ENCODE measurements around the gene SPHK2. TPM values are rescaled to one million over a fixed set of nuclear protein-coding genes. Genes with fewer than 3 reads are reported as not detected.

SPHK2 gene
- total and polyA plus RNA-seq, 9 donors = 2.9 to 37.2 (median 25.4) TPM

GRCh38 chr19:48632692-48633147 lies 13.4 kb downstream of the SPHK2 start:
- intact Hi-C loops (cut with DNase I) = no loop called here

DNA sequence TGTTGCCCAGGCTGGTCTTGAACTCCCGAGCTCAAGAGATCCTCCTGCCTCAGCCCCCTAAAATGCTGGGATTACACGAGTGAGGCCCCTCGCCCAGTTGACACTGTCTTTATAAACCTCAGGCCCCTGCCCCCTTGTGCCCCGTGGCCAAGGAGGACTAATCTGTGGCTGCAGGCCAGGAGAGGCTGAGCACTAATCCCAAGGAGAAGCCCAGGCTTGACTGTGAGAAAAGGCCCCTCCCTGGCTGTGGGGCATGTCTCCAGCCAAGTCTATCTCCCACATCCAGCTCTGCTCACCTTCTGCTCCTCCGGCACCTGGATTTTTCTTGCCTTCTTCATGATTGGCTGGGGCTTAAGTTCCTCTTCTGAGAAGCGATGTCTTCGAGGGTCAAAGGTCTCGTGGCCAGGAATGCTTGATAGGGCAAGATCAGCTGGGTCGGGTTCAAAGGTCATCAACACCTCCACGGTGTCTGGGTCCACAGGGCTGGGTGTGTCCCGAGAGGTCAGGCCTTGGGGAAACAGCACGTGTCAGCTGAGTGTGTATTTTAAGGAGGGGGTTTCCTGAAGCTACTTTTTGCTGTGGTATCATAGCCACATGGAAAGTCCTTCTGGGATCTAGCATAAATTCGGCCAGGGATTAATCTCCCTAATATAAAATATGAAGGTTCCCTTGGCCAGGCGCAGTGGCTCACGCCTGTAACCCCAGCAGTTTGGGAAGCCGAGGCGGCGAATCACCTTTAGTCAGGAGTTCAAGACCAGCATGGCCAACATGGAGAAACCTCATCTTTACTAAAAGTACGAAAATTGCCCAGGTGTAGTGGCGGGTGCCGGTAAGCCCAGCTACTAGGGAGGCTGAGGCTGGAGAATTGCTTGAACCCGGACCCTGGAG lies 14.1 kb downstream of the SPHK2 start:
- no peaks in the 10 kb centered on the region for H3K36me3 ChIP-seq
- H3K4me1 ChIP-seq (ENCODE audit: insufficient read depth) = peaks cover 21% of the 10 kb centered on the region
- WGBS, 3 donors = 45 to 59% (median 50%) methylated on average over 22 of the region's 22 CpGs
- no peaks in the 10 kb centered on the region for H3K9me3 ChIP-seq
- peak in 2 of 5 donors; percentile 67 to 68 for DNase-seq
- H3K27ac ChIP-seq = peak overlapping the region; percentile 65 to 80
- no peak for TF ChIP-seq POLR2A (IDR thresholded peaks at IDR 0.05)
- TF ChIP-seq EP300 (IDR thresholded peaks at IDR 0.05) = no peak
- TF ChIP-seq, protein P1, sequence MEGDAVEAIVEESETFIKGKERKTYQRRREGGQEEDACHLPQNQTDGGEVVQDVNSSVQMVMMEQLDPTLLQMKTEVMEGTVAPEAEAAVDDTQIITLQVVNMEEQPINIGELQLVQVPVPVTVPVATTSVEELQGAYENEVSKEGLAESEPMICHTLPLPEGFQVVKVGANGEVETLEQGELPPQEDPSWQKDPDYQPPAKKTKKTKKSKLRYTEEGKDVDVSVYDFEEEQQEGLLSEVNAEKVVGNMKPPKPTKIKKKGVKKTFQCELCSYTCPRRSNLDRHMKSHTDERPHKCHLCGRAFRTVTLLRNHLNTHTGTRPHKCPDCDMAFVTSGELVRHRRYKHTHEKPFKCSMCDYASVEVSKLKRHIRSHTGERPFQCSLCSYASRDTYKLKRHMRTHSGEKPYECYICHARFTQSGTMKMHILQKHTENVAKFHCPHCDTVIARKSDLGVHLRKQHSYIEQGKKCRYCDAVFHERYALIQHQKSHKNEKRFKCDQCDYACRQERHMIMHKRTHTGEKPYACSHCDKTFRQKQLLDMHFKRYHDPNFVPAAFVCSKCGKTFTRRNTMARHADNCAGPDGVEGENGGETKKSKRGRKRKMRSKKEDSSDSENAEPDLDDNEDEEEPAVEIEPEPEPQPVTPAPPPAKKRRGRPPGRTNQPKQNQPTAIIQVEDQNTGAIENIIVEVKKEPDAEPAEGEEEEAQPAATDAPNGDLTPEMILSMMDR (IDR thresholded peaks at IDR 0.05) = no peak
- no peak overlapping the region for H3K4me3 ChIP-seq
- H3K27me3 ChIP-seq = no peaks in the 10 kb centered on the region
- intact Hi-C loops (cut with DNase I) = no loop called here

More at GRCh38 chr19:48632692-48633147, 13.4 kb downstream of the SPHK2 start:
- peak in 1 of 5 donors; percentile 20 for DNase-seq
- Histone ChIP-seq H3K36me3 (no peaks in the 10 kb centered on the region), H3K4me3 (no peak overlapping the region), H3K27ac (peak overlapping the region; percentile 65 to 80), H3K27me3 (no peaks in the 10 kb centered on the region), H3K9me3 (no peaks in the 10 kb centered on the region), H3K4me1 (ENCODE audit: insufficient read depth) (peaks cover 20% of the 10 kb centered on the region)
- TF ChIP-seq POLR2A (IDR thresholded peaks at IDR 0.05) = no peak
- TF ChIP-seq, protein P1 (IDR thresholded peaks at IDR 0.05) = no peak
- no peak for TF ChIP-seq EP300 (IDR thresholded peaks at IDR 0.05)

- Histone ChIP-seq H3K9me3 (no peaks in the 10 kb centered on the region), H3K27me3 (no peaks in the 10 kb centered on the region), H3K4me3 (peak overlapping the region; percentile 26), H3K27ac (peak overlapping the region; percentile 65 to 80), H3K4me1 (ENCODE audit: insufficient read depth) (peaks cover 25% of the 10 kb centered on the region), H3K36me3 (no peaks in the 10 kb centered on the region)
- TF ChIP-seq POLR2A (IDR thresholded peaks at IDR 0.05) = no peak
- TF ChIP-seq, protein P1 (IDR thresholded peaks at IDR 0.05) = no peak
- no peak for TF ChIP-seq EP300 (IDR thresholded peaks at IDR 0.05)
- DNase-seq = no peak
- intact Hi-C loops (cut with DNase I) = no loop called here
- 13 to 21% (median 19%) methylated on average over 7 of the region's 7 CpGs for WGBS, 3 donors
Measured at GRCh38 chr19:48634036-48634342, 14.7 kb downstream of the SPHK2 start.

- TF ChIP-seq, protein P1 (IDR thresholded peaks at IDR 0.05) = no peak
- TF ChIP-seq POLR2A (IDR thresholded peaks at IDR 0.05) (peak; percentile 77), EP300 (IDR thresholded peaks at IDR 0.05) (peak; percentile 27)
- peak overlapping the region; percentile 38 for H3K4me3 ChIP-seq
- WGBS, 3 donors = 3 to 8% (median 5%) methylated on average over 22 to 37 of the region's 37 CpGs
- H3K27me3 ChIP-seq = no peaks in the 10 kb centered on the region
- H3K36me3 ChIP-seq = no peaks in the 10 kb centered on the region
- H3K27ac ChIP-seq = peak overlapping the region; percentile 89 to 93
- no peaks in the 10 kb centered on the region for H3K9me3 ChIP-seq
- DNase-seq = peak; percentile 98 to 99 (median 98)
- H3K4me1 ChIP-seq (ENCODE audit: insufficient read depth) = peaks cover 22% of the 10 kb centered on the region
- intact Hi-C loops (cut with DNase I) = no loop called here
Measured at GRCh38 chr19:48634424-48635262, 15.3 kb downstream of the SPHK2 start.

All from ovary (tissue), 9 donors.